GM15510 (cell line): ENCODE data around the gene FAM237B.

Experiments used
- POLR2A ChIP-seq: IDR thresholded peaks from 3 replicates; pipeline ENCODE4 v1.6.1; 2011; ENCODE audit warnings: borderline replicate concordance; ENCODE audit not compliant: insufficient read length; ENCODE audit errors: extremely low read depth

The FAM237B gene

DNA sequence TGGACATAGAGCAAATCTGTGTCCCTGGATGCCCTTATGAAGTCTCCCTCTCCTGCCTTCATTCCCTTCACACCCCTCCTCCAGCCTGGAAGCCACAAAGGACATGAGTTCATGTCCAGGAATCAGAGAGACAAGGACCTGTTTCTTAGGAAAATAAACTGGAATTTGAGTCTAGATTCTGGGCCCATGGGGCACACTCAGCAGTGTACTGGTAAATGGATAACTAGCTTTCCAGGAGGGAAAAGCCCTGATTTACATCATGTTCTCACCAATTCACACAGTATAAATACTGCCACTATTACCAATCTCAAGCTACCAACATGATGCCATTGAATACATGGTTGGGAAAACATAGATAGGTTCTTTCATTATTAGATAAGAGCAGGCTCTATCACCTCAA lies 9.9 kb downstream of the FAM237B start:
- no peak for TF ChIP-seq POLR2A

DNA sequence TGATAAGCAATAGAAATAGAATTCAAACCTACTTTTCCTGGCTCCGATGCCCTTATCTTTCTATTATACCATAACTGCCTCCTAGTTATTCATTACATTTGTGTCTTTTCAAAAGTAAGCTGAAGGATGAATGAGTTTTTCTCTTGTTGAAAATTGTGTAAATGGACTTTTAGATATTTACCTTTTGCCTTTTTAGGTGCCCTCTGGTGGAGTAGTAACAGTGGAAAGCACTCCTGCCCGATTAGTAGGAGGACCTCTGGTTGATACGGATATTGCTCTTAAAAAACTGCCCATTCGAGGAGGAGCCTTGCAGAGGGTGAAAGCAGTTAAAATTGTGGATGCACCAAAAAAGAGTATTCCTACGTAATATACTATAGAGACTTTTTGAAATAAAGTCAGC lies 11.2 kb downstream of the FAM237B start:
- TF ChIP-seq POLR2A: no peak

DNA sequence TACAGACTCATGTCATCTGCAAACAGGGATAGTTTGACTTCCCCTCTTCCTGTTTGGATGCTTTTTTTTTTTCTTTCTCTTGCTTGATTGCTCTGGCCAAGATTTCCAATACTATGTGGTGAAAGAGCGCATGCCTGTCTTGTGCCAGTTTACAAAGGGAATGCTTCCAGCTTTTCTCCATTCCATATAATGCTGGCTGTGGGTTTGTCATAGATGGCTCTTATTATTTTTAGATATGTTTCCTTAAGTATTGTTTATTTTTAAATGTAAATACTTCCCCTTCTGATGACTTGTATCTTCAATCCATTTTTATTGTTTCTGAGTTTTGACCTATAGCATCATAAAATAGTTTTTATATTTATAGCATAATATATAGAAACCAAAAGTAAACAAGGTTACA lies 17.9 kb downstream of the FAM237B start:
- no peak for TF ChIP-seq POLR2A

DNA sequence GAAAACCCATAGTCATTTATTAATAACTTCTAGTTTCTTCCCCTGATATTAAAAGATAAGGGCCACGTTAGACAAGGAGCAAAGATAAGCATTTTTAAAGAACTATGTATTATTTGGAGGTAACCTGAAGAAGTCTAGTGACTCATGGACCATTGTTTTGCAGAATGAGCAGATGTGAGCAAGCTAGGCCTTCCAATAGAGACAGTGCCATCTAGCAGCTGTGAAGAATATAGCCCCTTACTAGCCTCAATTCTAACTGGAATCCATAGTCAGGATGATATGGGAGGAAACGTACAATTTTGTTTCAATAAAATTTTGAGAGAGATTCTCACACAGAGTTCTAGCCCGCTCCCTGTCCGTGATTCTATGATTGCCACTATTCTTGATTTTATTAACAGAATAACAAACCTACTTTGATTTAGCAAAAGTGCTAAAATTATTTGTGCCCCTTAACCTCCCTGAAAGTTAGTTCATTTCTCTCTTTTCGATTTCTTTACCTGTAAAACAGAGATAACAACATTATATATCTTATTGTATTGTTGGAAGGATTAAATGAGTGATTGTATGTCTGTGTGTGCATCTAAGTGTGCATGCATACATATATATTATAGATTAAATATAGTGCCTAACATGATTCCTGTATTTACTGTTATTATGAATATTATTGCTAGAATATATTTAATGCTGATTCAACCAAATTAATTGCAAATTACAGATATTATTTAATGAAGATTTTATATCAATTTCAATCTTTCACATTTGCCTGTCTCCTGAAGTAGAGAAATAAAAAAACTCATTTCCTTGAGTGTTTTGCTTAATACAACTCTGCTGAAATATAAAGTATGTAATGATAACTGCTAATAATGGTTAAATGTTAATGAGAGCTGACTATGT lies 22.7 kb downstream of the FAM237B start:
- TF ChIP-seq POLR2A: no peak

DNA sequence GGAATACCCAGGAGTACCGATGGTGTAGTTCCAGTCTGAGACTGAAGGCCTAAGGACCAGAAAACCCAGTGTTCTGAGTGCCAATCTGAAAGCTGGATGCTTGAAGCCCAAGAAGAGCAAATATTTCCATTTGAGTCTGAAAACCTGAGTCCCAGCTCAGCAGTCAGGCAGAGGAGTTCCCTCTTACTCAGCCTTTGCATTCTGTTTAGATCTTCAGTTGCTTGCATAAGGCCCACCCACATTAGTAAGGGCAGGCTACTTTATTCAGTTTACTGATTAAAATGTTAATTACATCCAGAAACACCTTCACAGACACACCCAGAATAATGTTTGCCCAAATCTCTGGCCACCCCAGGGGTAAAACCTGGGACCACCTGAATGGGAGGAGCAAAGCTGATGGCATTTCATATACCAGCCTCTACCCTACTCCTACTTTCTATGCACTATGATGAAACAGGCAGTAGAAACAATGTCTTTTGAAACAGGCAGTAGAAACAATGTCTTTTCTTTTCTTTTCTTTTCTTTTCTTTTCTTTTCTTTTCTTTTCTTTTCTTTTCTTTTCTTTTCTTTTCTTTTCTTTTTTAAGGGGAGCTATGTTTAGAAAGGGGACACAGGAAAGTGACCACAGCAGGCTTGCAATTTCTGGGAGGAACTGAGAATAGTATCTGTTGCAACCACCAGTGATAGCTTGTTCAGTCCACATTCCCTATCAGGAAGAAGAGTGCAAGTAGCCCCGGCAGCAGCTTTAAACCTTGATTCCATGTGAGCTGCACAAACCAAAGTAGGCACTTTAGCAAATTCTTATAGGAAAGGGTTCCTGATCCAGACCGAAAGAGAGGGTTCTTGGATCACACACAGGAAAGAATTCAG lies 30.6 kb downstream of the FAM237B start:
- TF ChIP-seq POLR2A: no peak

DNA sequence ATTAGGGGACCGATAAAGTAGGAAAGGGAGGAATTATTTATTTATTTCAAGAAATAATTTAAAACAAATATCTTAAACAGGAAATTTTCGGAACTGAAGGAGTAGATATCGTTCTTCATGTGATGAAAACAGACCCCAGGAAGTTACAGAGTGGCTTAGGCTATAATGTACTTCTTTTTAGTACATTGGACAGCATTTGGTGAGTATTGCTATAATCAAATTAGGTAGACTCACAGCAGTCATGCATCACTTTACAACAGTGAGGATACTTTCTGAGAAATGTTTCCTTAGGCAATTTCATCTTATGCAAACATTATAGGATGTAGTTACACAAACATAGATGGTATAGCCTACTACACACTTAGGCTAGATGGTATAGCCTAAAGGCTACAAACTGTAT lies 33.0 kb downstream of the FAM237B start:
- TF ChIP-seq POLR2A: no peak

DNA sequence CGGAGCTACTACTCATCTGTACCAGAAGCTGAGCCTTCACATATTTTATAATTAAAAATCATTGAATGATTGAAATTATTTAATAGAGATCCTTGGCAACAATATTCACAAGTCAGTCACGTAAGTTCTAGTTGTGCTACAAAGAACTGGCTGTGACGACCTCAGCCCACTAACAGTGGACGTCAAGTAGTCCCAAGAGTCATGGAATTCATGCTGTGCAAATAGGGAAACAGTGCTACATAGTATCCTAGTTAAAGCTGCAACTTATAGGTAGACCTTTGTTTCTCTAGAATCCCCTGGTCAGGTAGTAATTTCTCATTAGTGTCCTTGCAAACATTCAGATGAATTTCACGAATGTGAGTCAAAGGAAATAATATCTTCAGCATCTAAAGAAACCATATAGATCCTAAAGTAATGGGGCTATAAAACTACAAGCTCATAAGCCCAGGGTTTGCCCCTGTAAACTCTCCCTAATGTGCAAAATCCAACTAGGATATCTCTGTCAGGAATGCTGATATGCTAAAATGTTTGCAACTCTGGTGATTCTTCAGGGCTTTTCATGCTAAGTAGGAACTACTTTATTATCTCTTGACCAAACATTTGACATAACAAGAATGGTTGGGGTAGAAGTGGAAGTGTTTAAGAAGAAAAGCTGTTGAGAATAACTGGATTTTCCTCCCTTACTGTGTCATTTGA lies 44.9 kb downstream of the FAM237B start:
- no peak for TF ChIP-seq POLR2A

DNA sequence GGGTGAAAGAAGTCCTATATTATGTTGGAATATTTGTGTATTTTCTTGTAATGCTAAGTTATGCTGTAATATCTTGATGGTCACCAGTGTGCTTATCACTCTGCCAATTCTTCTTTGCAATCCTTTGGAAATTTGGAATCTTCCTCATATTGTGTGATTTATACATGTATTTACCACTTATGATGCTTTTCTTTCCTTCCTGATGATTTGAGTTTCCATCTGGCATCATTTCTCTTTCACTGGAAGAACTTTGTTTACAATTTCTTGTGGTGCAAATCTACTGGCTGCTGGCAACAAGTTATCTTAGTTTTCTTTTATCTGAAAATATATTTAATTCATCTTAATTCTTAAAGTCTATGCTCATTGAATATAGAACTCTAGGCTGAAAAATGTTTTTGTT lies 46.9 kb downstream of the FAM237B start:
- no peak for TF ChIP-seq POLR2A

DNA sequence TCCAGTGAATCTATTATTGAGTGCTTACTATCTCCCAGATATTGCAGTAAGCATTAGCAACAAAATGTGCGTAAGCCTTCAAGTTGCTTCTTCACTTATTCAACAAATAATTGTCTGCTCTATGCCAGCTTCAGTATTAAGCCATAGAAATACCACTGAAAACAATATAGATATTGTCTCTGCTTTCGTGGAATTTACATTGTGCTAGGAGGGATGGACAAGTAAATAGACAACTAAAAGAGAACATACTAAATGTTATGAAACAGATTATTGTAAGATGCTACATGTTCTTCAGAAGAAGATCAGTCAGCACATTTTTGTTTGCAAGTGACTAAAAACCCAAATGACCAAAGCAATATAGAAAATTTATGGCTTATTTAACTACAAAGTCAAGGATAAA lies 48.9 kb downstream of the FAM237B start:
- no peak for TF ChIP-seq POLR2A

DNA sequence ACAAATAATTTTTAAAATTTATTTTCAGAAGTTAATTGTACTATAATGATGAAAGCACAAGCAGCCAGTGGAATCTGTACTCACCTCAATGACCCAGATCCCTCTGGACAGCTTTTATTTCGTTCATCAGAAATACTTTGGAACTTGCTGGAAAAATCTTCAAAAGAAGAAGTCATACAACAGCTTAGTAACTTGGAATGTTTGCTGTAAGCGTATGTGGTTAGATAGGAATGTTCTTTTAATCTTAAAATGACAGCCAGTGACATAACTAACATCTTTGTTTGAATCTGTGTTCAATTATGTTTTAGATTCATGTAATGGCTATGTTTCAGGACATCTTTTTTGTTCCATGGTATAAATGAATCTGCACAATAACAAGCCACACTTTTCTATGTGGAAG lies 49.4 kb downstream of the FAM237B start:
- TF ChIP-seq POLR2A: no peak

DNA sequence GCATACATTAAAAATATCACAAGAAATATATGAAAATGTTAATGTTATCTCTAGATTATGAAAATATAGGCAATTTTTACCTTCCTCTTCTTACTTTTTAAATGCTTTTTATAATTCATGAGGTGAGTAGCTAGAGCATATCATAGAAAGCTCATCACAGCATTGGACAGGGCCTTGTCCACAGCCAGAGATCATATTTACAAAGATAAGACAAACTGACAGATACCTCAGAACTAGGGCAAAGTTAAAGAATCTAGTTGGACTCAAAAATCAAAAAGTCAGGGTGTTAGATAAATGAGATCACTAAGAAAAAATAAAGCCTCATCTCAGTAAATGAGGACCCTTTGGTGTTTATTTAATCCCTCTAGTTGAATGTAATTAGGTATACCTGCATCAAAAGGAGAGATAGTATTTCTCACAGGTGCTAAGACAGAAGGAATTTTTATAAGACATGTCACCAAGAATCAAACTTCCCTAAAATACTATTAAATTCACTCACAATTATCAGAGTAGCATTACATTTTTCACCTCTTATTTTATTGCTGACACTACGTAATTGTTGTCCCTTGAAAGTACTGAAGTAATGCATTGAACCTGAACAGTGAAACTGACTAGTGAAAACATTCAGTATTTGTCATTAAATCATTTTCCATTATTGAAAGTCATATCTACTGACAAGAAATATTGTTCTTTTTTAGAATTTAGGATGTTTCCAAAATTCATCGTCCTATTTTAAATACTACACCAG lies 50.5 kb downstream of the FAM237B start:
- no peak for TF ChIP-seq POLR2A

DNA sequence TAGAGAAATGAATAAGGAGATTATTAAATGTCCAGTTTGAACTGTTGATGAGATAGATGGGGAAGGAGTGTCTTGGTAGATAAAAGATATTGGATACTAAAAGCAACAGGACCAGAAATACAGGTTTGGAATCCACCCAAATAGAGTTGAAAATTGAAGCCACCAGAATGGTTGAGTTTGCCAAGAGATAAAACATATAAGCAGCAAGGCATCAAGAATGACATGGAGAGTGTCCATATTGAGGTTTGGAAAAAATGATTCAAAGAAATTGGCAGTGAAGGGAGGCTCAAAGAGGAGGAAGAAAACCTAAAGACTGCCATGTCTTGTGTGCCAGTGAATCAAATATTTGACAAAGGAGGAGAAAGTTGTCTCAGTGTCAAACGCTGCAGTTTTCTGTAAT lies 51.9 kb downstream of the FAM237B start:
- no peak for TF ChIP-seq POLR2A

DNA sequence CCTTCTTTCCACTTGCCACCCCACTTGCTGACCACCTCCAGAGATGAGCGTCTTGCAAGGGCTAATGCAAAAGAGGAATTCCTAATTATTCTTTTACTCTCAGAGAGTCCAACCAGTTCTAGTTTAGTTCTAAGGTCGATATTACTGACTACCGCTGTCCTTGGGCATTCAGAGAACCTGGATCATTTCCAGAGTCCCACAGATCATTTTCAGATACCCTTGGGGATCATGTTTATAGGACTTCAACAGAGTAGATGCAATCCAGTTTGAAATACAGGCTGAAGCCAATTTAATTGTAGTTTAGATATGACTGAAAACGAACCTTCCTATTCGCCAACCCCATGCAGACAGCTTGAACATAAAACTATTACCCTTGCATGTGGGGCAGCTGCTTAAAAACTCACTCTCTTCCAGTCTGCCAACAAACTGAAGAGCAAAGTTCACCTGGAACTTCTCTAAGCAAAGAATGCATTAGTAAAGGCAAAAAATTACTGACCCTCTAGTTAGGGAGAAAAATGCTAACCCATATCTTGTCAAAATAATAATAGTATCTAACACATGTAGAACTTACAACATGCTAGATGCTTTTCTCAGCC lies 53.7 kb downstream of the FAM237B start:
- TF ChIP-seq POLR2A: no peak

DNA sequence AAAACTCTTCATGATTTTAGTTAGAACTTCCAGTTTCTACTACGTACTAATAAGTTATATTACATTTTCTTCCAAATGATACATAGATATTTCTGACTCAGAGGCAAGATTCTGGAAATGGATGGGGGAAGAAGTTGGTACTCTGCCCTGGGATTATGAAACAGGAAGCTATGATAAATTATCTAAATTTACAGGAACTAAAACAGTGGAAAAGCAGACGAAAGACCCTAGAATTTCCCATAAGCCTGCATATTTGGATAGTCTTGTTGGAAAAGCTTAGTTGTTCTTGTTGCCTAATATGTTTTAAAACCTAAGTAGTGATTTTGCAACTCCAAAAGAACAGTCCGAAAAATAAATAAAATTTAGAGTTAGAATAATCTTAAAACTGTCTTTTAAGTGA lies 54.3 kb downstream of the FAM237B start:
- no peak for TF ChIP-seq POLR2A
